Smooth muscle cell (in vitro differentiated cells): ENCODE results near the gene CDC20. TPM values are rescaled to one million over a fixed set of nuclear protein-coding genes. Genes with fewer than 3 reads are reported as not detected.

Experiments used
- DNase-seq: peaks from one replicate; lab custom pipeline; 2025; ENCODE audit not compliant: unreplicated experiment; lab: John Stamatoyannopoulos, UW
- H2AFZ ChIP-seq: fragments of 200-600 bp; sonication (generic); 2 replicates; pipeline ENCODE4 v1.6.0; 2016; ENCODE audit warnings: antibody characterized with exemption, low read depth, mild to moderate bottlenecking
- H3F3A ChIP-seq: fragments of 200-600 bp; sonication (generic); 2 replicates; pipeline ENCODE4 v1.6.0; 2017; ENCODE audit warnings: antibody characterized with exemption, low read depth
- H3K27ac ChIP-seq: fragments of 200-600 bp; sonication (generic); 2 replicates; pipeline ENCODE4 v1.5.1; 2016; ENCODE audit warnings: low read depth, mild to moderate bottlenecking
- H3K27me3 ChIP-seq: fragments of 200-600 bp; sonication (generic); 2 replicates; pipeline ENCODE4 v1.6.1; 2016; ENCODE audit warnings: low read depth, mild to moderate bottlenecking
- H3K36me3 ChIP-seq: fragments of 200-600 bp; sonication (generic); 2 replicates; pipeline ENCODE4 v1.5.1; 2016; ENCODE audit warnings: low read depth
- H3K4me1 ChIP-seq: fragments of 200-600 bp; sonication (generic); 2 replicates; pipeline ENCODE4 v1.5.1; 2016; ENCODE audit warnings: low read depth
- H3K4me2 ChIP-seq: fragments of 200-600 bp; sonication (generic); 2 replicates; pipeline ENCODE4 v1.6.0; 2016; ENCODE audit warnings: mild to moderate bottlenecking
- H3K4me3 ChIP-seq: fragments of 200-600 bp; sonication (generic); 2 replicates; pipeline ENCODE4 v1.5.1; 2016; ENCODE audit warnings: mild to moderate bottlenecking
- H3K79me2 ChIP-seq: fragments of 200-600 bp; sonication (generic); 2 replicates; pipeline ENCODE4 v1.6.0; 2016; ENCODE audit warnings: low read depth, mild to moderate bottlenecking
- H3K9ac ChIP-seq: fragments of 200-600 bp; sonication (generic); 2 replicates; pipeline ENCODE4 v1.6.0; 2016; ENCODE audit warnings: low read depth
- H3K9me3 ChIP-seq: fragments of 200-600 bp; sonication (generic); replicated peaks from 2 replicates; pipeline ENCODE4 v1.5.1; 2016; ENCODE audit warnings: low read depth
- H4K20me1 ChIP-seq: fragments of 200-600 bp; sonication (generic); 2 replicates; pipeline ENCODE4 v1.6.0; 2016; ENCODE audit warnings: low read depth
- CTCF ChIP-seq: fragments of 200-600 bp; sonication (generic); IDR thresholded peaks from 2 replicates; pipeline ENCODE4 v1.5.1; 2017; ENCODE audit warnings: borderline replicate concordance, mild to moderate bottlenecking, antibody characterized with exemption; ENCODE audit not compliant: insufficient read depth, poor library complexity, severe bottlenecking
- WGBS: methylation state at CpG from one replicate; pipeline ENCODE4 v1.1.7; 2016; ENCODE audit warnings: low lambda C conversion rate; 5-methylcytosine and 5-hydroxymethylcytosine counted together
- polyA plus RNA-seq: library from polyadenylated mRNA; unstranded; fragments of >200 nt; fragmentation: Nextera tagmentation; extraction: Ambion mirVana; gene quantifications from 2 replicates; pipeline ENCODE4 v1.2.1, GENCODE V29; 2016
- total RNA-seq: library from RNA; depleted of rRNA; stranded (reverse); fragments of >200 nt; gene quantifications from 2 replicates; pipeline ENCODE4 v1.2.3, GENCODE V29; 2014

Gene CDC20
- total and polyA plus RNA-seq, 2 experiments from 2014 or later = 17.4 to 18.7 TPM

- Histone ChIP-seq H3K27ac (peak overlapping the region; percentile 71), H3K27me3 (no peaks in the 10 kb centered on the region)
These were observed 9.0 kb upstream of the CDC20 start for GRCh38 chr1:43349594-43350306.

GRCh38 chr1:43350976-43351375, 7.8 kb upstream of the CDC20 start:
- H4K20me1 ChIP-seq = no peaks in the 10 kb centered on the region
- no peak overlapping the region for H3K27ac ChIP-seq
- H3K79me2 ChIP-seq = no peaks in the 10 kb centered on the region
- H3K4me2 ChIP-seq = no peak overlapping the region
- H3K36me3 ChIP-seq = no peaks in the 10 kb centered on the region
- no peak overlapping the region for H3K4me3 ChIP-seq
- no peaks in the 10 kb centered on the region for H3K9me3 ChIP-seq
- H2AFZ ChIP-seq = no peak overlapping the region
- TF ChIP-seq CTCF = no peak
- H3K9ac ChIP-seq = no peak overlapping the region
- no peak for DNase-seq
- peaks cover 5% of the 10 kb centered on the region for H3F3A ChIP-seq
- peaks cover 16% of the 10 kb centered on the region for H3K4me1 ChIP-seq
- no peaks in the 10 kb centered on the region for H3K27me3 ChIP-seq
- 100% methylated on average over 1 of the region's 1 CpG for WGBS

More at GRCh38 chr1:43349594-43350306, 9.0 kb upstream of the CDC20 start:
- H3K9ac ChIP-seq = peak overlapping the region; percentile 67
- H2AFZ ChIP-seq = peak overlapping the region; percentile 76
- H3F3A ChIP-seq = peaks cover 5% of the 10 kb centered on the region
- H3K4me2 ChIP-seq = peak overlapping the region; percentile 95
- 10% methylated on average over 10 of the region's 11 CpGs for WGBS
- H3K4me3 ChIP-seq = peak overlapping the region; percentile 62
- no peaks in the 10 kb centered on the region for H4K20me1 ChIP-seq
- peaks cover 16% of the 10 kb centered on the region for H3K4me1 ChIP-seq
- no peak for TF ChIP-seq CTCF
- H3K79me2 ChIP-seq = no peaks in the 10 kb centered on the region
- no peak for DNase-seq
- H3K9me3 ChIP-seq = no peaks in the 10 kb centered on the region
- H3K36me3 ChIP-seq = no peaks in the 10 kb centered on the region

GRCh38 chr1:43351421-43352350, 7.1 kb upstream of the CDC20 start:
- Histone ChIP-seq H4K20me1 (no peaks in the 10 kb centered on the region), H3K27ac (no peak overlapping the region), H3F3A (peaks cover 5% of the 10 kb centered on the region), H3K9me3 (no peaks in the 10 kb centered on the region), H3K9ac (no peak overlapping the region), H3K4me1 (peaks cover 15% of the 10 kb centered on the region), H3K79me2 (no peaks in the 10 kb centered on the region), H2AFZ (no peak overlapping the region), H3K4me3 (no peak overlapping the region), H3K4me2 (no peak overlapping the region), H3K36me3 (no peaks in the 10 kb centered on the region), H3K27me3 (no peaks in the 10 kb centered on the region)
- TF ChIP-seq CTCF = no peak
- 91% methylated on average over 10 of the region's 10 CpGs for WGBS
- no peak for DNase-seq
